GM19395 (cell line): ENCODE data around the gene SAMD8.
"Not testable (repeated sequence)": the region's sequence is repeated elsewhere in the genome, so short reads cannot be mapped to it uniquely, and the experiment has no call there.

ENCODE experiments used
- ATAC-seq: cut with Tn5 transposase; IDR thresholded peaks from one replicate; pipeline ENCODE4 v1.9.1; 2021; ENCODE audit warnings: mild to moderate bottlenecking, moderate library complexity; ENCODE audit not compliant: unreplicated experiment

The SAMD8 gene

DNA sequence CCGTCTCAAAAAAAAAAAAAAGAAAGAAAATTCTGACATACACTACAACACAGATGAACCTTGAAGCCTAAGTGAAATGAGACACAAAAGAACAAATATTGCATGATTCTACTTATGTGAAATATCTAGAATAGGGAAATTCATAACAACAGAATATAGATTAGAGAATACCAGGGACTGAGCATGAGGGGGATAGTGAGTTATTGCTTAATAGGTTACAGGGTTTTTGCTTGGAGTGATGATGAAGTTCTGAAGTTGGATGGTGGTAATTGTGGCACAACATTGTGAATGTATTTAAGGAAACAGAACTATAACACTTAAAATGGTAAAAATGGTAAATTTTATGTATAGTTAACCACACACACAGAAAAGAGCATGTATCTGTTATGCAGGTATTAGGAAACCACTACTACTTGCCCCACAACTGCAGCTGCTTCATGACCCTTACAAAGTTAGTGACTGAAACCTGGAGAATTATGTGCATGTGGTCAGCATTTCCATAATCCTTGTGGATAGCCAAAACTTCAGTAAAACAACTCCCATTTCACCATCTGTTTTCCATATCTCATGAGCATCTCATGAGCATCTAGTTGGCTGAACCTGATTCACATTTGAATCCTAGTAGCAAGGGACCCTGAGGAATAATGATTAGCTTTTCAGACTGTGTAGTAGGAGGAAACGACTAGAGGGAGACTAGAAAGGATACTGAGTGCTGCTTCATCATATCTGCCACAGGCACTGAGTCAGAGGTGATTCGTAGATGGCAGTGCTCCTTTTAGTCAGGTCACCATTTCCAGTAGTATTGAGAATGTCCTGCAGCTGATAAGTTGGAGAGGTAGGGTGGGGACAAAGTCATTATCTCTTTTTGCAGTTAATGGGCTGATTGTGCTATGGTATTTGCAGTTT is 26.3 kb downstream of the SAMD8 start:
- peak; percentile 62 for ATAC-seq

DNA sequence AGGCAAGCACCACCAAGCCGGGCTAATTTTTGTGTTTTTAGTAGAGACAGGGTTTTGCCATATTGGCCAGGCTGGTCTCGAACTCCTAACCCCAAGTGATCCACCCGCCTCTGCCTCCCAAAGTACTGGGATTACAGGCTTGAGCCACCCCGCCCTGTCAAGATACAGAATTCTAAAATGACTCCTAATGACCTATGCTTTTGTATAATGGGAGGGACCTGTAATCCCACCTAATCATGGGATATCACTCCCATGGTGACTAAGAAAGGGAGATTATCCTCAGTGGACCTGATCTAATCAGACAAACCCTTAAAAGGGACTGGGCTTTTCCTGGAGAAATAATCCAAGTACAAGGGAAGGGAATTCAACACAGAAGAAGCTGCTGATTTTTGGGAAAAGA is 28.8 kb downstream of the SAMD8 start:
- no peak for ATAC-seq

DNA sequence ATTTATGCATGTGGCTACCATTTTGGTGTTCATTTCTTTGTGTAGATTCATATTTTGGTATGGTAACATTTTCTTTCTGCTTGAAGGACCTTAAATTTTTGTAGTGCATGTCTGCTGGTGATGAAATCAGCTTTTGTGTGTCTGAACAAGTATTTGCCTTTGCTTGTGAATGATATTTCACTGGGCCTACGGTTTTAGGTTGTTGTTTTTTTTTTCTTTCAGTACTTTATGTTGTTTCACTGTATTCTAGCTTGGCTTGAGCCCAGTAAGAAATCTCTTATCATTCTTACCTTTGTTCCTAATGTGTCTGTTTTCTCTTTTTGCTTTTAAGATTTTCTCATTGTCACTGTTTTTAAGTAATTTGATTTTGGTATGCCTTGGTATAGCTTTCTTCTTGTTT is 31.9 kb downstream of the SAMD8 start:
- no peak for ATAC-seq

DNA sequence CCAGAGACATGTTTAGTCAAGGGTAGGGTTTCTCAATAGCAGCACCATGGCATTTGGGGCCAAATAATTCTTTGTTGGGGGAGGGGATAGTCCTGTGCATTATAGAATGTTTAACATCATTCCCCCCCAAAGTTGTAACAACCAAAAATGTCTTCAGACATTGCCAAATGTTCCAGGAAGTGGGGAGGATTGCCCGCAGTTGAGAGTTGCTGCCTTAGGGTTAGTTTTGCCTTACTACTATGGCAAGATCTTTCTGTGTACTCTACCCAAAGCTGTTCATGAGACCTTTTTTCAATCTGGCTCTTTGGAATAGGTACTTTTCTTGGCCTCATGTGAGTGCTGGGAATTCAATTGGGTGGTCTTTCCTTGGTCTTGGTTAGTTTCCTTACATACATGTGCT is 34.1 kb downstream of the SAMD8 start:
- no peak for ATAC-seq

DNA sequence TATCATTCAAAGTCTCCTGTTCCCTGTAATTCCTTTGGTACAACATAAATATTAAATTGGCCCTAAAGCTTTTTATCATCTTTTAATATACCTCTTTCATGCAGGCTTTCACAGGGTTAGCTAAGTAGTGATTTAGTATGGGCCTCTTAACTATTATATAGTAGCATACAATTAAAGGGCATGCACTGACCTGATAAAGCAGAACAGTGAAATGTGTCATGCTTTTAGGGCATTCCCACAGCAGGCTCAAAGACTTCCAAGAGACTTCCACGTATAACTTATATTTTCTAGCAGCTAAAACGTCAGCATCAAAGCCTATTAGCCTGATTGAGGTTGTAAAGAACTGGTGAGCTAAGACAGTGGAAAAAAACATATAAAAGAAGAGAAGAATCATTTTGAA is 35.3 kb downstream of the SAMD8 start:
- ATAC-seq: no peak

DNA sequence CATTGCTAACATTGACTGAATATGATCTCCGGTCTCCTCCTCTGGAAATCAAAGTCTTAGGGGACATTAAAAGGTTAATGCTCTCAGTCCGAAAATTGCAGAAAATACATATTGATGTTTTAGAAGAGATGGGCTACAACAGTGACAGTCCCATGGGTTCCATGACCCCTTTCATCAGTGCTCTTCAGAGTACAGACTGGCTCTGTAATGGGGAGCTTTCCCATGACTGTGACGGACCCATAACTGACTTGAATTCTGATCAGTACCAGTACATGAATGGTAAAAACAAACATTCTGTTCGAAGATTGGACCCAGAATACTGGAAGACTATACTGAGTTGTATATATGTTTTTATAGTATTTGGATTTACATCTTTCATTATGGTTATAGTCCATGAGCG is 39.2 kb downstream of the SAMD8 start:
- ATAC-seq: no peak

DNA sequence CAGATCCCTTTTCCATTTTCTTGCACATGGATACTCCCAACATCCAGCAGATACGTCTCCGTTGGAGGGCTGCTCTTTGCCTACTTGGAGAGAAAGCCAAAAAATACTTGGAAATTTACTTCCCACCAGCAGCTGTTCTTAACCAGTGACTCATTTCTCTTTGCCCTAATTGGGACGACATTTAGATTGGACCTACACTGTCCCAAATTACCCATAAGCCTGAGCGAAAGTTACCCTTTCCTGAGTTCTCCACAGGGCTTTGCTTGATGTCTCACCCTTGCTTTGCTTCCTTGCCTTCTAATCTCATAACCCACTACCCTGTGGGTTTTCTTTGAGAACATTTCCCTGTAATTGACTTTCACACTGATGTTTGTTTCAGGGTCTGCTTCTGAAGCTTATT is 48.1 kb downstream of the SAMD8 start:
- no peak for ATAC-seq

DNA sequence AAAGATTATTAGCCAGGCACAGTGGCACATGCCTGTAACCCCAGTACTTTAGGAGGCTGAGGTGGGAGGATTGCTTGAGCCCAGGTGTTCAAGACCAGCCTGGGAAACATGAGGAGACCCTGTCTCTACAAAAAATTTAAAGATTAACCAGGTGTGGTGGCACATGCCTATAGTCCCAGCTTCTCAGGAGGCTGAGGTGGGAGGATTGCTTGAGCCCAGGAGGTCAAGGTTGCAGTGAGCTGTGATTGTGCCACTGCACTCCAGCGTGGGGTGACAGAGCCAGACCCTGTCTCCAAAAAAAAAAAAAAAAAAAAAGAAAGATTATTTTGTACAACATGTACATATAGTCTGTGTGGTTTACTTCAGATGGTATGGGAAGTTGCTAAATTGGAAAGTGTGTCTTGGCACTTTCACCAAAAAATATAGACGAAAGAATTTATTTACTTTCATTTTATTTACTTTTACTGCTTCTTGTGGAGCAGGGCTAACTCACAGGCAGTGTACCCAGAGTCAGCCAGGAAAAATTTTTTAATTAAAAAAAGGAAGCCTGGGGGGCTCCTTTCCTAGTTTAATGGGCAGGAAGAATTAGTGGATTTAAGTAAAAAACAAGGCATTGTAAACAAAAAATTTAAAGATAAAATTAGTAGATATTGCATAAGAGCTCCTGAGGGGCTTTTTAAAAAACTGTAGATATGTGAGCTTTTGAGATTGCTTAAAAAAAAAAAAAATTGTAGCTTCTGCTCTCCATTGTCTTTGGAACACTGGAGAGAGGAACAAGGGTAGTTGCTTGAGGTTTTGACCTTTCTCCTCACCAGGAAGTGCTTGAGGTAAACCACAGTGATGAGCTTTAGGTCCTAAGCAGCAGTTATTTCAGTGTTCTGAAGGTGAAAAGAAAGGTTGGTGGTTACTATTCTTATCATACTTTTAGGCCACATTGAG is 54.5 kb downstream of the SAMD8 start:
- ATAC-seq: peak; percentile 91

DNA sequence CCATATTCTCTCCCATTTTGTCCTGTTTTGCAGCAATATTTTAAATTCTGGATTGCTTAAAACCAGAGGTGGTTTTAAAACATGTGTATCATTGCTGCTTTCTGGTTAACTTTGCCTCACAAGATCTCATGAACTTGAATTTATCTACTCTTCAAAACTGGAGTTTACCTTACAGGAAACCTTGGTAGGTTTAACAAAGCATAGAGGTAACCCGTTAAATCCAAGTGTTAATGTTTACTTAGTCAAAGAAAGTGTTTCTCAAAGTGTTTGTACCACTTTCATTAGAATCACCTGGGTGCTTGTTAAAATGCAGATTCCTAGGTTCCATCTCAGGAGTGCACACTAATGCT is 55.1 kb downstream of the SAMD8 start:
- peak; percentile 42 for ATAC-seq

DNA sequence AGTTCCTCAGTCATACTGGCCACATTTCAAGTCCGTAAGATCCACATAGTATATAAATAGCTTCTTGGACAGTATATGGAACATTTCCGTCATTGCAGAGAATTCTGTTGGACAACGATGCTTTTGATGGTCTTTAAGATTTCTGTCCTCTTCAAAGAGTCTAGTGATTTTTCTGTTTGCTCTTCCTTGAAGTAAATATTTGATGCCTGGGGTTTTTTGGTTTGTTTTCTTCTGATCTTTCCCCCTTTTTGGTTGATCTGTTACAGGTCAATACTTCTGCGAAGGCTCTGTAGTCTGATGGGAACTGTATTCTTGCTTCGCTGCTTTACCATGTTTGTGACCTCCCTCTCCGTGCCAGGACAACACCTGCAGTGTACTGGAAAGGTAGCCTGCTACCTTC is 56.8 kb downstream of the SAMD8 start:
- ATAC-seq: no peak

DNA sequence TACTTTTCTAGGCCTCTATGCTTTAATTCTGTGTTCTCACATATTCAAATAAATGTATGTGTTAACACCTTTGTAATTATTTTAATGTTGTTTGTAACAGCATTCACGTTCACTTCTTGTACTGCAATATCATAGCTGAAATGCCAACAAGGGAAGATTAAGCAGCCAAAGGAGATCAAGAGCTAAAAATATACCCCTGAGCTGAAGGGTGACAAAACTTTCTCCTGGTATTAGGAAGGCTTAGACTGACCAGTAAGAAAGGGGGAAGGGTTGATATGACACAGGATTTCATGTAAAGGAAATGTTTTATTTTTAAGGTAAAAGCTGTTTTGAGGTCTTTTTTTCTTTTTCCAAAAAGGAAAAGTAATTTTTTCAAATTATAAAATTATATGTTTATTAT is 58.8 kb downstream of the SAMD8 start:
- ATAC-seq: no peak

DNA sequence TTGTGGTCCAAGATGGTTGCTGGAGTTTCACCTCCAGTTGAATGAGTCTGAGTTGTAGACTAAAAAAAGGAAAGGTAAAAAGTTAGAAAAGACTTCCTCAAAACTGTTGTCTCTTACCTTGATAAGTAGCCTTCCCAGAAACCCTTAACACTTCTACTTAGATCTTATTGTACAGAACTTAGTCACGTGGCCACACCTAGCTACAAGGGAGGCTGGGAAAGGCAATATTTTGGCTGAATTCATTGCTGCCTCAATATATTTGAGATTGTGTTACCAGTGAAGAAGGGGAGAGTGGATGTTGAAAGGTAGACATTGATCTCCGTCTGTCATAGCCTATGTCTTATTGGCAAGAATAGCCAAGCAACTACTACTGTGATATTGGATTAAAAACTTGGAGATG is 63.6 kb downstream of the SAMD8 start:
- ATAC-seq: no peak

DNA sequence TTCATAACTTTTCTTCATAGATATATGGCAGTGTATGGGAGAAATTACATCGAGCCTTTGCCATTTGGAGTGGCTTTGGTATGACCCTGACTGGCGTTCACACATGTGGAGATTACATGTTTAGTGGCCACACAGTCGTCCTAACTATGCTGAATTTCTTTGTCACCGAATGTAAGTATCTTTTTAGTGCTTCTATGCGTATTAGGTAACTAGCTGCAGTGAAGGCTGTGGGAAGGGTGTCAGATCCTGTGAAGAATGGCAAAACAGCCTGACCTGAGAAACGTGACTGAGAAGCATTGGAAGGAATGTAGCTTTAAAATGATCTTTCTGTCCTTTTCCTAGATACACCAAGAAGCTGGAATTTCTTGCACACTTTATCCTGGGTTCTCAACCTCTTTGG is 64.6 kb downstream of the SAMD8 start:
- no peak for ATAC-seq

DNA sequence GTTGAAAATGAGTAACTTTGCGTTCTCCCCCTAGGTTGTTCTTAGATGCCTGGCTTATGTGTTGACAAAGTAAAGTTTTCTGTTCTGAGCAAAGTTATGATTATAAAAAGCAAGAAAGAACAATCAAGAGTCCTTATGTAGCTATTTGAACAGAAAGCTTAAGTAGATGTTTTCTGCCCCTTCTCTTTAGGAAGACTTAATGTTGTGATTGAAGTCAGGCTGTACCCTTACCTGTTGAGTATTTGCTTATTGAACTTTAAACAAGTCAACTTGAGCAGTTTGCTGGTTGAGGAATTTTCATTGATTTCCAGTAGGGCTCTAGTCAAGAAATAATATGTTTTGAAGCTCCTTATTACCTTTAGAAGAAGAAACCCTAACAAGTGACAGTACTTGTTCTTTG is 65.3 kb downstream of the SAMD8 start:
- ATAC-seq: no peak

DNA sequence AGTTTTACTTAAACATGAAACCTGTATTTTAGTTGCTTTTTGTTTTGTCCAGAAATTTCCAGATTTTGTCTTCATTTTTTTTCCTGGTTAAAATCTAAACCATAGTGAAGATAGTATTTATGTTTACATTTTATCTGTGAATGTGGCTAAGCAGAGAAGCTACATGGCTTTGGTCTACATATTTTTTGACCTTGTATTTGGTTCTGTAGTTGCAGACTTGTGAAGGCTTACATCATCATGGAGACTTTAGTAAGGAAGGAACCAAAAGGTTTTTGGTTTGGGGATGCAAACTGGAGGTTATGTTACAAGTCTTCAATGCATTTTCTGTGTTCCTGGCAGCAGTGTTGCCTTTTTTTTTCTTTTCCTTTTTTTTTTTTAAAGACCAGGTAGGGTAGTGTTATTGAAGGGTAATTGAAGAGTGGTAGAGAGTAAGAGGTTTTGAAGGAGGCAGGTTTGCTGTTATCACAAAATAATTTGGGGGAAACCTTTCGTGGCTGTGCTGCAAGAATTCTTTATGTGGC is 68.3 kb downstream of the SAMD8 start:
- no peak for ATAC-seq

DNA sequence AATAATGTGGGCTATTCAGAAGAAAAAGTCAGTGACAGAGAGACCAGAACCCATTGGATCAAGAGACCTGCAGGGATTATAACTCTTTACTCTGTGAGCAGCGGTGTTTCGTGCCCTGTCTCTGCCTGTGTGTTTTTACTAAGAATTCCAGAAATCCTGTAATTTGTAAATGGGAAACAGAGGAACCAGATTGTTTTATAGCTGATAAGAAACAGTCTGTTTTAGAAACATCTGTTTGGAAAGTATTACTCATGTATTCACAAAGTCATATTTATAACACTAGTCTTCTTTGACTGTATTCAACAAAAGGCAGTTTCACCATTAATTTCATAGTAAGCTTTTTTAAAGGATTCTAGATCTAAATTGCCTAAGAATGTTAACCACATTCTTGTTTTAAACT is 69.1 kb downstream of the SAMD8 start:
- no peak for ATAC-seq

DNA sequence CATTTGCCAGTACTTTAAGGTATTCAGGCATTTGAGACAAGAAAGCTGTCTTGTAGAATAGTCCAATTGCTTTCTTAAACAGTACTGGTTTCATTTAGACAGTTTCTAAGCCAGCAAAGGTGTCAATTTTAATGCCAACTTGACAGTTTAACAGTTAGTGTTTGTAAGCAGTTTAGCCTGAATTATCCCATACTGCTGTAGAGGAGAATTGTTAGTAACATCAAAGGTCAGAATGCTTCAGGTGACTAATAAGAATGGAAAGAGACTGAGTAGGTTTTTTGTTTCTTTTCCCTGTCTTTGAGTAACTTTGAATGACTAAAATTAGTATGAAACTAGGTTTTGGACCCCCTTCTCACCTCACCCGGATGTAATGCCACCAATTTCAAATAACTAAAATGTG is 69.6 kb downstream of the SAMD8 start:
- ATAC-seq: no peak

DNA sequence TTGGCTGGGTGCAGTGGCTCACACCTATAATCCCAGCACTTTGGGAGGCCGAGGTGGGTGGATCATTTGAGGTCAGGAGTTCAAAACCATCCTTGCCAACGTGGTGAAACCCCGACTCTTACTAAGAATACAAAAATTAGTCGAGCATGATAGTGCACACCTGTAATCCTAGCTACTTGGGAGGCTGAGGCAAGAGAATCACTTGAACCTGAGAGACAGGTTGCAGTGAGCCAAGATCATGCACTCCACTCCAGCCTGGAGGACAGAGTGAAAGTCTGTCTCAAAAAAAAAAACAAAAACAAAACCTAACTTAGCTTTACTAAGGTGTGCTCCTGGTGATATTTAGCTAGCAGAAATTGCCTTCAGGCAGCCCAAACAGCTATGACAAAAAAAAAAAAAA is 74.9 kb downstream of the SAMD8 start:
- no peak for ATAC-seq

DNA sequence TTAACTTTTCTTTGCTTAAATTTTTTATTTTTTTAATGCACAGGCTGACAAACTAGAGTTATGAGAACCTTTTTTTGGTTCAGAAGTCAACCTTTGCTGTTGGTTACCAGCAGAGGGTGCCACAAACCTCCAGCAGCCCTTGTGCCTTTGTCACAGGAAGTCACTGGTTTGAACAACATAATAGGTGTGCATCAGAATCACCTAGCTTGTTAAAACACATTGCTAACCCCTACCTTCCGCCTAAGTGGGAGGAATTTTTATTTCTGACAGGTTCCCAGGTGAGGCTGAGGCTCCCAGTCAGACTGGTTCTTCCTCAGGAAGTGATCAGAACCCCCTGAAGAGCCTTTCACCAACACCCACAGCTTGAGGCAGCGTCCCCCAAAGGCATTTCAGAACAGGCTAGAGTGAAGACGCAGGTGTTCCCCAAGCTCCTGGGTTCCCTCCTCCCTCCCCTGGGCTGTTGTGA is 76.5 kb downstream of the SAMD8 start:
- peak; percentile 69 for ATAC-seq

DNA sequence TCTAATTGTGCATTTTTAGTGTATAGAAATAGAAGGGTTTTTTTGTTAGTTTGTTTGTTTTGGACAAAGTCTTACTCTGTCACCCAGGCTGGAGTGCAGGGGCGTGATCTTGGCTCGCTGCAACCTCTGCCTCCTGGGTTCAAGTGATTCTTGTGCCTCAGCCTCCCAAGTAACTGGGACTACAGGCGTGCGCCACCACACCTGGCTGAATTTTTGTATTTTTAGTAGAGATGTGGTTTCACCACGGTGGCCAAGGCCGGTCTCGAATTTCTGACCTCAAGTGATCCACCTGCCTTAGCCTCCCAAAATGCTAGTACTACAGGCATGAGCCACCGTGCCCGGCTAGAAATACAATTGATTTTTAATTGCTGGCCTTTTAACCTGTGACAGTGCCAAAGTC is 77.1 kb downstream of the SAMD8 start:
- ATAC-seq: not testable (repeated sequence)

DNA sequence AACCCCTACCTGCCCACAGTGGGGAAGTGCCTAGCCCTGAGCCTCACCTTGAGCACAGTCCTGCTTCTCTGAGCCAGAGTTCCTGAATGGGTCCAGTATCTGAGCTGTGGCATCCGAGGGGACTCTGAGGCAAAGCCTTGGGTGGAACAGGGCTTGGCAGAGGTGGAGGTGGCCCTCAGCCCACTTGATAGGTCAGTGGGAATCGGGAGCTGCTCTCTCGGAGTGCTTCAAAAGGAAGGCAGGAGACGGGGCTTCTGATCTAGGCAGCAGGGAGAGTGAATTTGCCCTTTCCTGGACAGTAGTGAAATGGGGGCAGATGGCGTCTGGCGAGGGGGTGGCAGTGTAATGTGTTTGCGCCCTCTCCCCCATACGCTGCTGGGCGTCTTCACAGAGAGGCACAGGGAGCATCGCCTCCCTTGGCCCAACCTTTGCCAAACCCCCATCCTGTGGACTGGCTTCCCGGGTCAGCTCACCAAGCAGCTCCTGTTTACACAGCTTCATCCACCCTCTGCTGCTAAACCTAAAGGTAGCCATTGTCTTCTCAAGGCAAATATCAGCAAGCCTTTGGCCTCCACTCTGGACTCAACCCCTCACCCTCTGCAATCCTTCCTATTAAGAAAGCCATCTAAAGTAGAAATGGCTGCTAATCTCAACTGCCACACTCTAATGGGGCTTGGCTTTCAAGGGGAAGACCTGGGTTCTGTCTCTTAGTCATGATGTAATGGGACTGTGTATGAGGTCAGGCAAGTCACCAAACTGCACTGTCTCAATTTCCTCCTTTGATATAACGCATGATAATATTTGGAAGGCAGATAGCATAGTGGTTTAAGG is 78.0 kb downstream of the SAMD8 start:
- ATAC-seq: no peak
